ENCODE data around the gene ERAP2. TPM values are rescaled to one million over a fixed set of nuclear protein-coding genes. Genes with fewer than 3 reads are reported as not detected.
A peak's percentile ranks its signal among the peaks of the same experiment; 100 is the strongest.

The ERAP2 gene
- total and polyA plus RNA-seq, 2 of the 13 experiments (the other 11 are each of a cell fraction or from before 2014, with no cell fraction given): 12.8 to 16.6 TPM

DNA sequence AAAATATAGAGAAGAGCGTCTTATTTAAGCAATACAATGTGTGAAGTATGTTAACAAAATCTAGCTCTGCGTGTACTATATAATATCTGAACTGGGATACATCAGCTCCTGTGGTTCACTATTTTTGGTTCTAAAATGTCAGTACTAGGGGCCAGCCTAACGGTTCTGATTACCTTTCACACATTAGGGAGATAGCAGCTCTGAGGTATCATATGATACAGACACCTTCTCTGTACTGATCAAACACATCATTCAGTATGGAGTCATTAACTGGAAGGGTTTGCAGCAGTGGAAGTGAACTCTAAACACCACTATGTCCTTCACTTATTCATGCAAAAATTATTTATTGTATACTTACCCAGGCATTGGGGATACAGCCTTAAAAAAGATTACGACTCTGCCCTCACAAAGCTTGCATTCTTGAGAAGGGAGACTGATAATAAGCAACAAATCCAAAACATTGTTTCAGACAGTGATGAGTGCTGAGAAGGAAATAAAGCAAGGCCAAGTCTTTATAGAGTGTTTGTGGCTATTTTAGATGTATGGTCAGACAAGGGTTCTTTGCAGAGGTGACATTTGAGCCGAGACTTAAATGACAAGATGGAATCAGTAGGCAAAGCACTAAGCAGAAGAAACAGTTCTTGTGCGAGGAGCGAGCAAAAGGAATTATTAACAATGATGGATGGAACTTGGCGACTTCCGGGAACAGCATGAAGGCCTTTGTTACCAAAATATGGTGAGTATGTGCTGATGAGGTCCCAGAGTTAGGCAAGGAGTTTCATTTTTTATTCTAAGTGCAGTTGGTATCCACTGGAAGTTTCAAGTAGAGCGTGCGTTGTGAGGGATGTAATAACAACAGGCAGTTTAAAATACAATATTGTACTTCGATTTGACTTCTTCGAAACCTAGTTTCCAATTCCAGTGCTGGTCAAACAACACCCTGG lies 57.7 kb downstream of the ERAP2 start (continued):
- TF ChIP-seq, protein P1, sequence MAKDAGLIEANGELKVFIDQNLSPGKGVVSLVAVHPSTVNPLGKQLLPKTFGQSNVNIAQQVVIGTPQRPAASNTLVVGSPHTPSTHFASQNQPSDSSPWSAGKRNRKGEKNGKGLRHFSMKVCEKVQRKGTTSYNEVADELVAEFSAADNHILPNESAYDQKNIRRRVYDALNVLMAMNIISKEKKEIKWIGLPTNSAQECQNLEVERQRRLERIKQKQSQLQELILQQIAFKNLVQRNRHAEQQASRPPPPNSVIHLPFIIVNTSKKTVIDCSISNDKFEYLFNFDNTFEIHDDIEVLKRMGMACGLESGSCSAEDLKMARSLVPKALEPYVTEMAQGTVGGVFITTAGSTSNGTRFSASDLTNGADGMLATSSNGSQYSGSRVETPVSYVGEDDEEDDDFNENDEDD (CRISPR knock-in tag; IDR thresholded peaks at IDR 0.05; ENCODE audit: borderline replicate concordance): no peak
- TF ChIP-seq MEF2D (CRISPR knock-in tag; IDR thresholded peaks at IDR 0.05) (no peak), SP1 (IDR thresholded peaks at IDR 0.05) (no peak), SP1 (CRISPR knock-in tag; IDR thresholded peaks at IDR 0.05) (no peak), MBD4 (IDR thresholded peaks at IDR 0.05; ENCODE audit: borderline replicate concordance, low read length) (no peak), ZNF749 (CRISPR knock-in tag; IDR thresholded peaks at IDR 0.05; ENCODE audit: borderline replicate concordance) (no peak; the same call in 1 of the 2 replicates), XBP1 (CRISPR knock-in tag; IDR thresholded peaks at IDR 0.05) (0 out of 2 replicates have a peak, but pooled peaks have one; percentile 13), NFE2L1 (CRISPR knock-in tag; IDR thresholded peaks at IDR 0.05; ENCODE audit: borderline replicate concordance) (no peak), IRF2 (CRISPR knock-in tag; IDR thresholded peaks at IDR 0.05) (no peak), ZNF224 (CRISPR knock-in tag; IDR thresholded peaks at IDR 0.05) (no peak), ELF3 (CRISPR knock-in tag; IDR thresholded peaks at IDR 0.05) (no peak; the same call in 1 of the 2 replicates), SNAPC2 (CRISPR knock-in tag; IDR thresholded peaks at IDR 0.05) (no peak), FOXA1 (IDR thresholded peaks at IDR 0.05) (no peak), FOXA1 (CRISPR knock-in tag; IDR thresholded peaks at IDR 0.05) (no peak), ZNF713 (CRISPR knock-in tag; IDR thresholded peaks at IDR 0.05) (no peak), MTF2 (CRISPR knock-in tag; IDR thresholded peaks at IDR 0.05; ENCODE audit: borderline replicate concordance) (0 out of 2 replicates have a peak, but pooled peaks have one; percentile 49), RFXANK (CRISPR knock-in tag; IDR thresholded peaks at IDR 0.05) (no peak), KAT7 (CRISPR knock-in tag; IDR thresholded peaks at IDR 0.05; ENCODE audit: borderline replicate concordance) (no peak), ZNF556 (CRISPR knock-in tag; IDR thresholded peaks at IDR 0.05; ENCODE audit: borderline replicate concordance) (no peak), ZSCAN21 (CRISPR knock-in tag; IDR thresholded peaks at IDR 0.05; ENCODE audit: borderline replicate concordance) (no peak), IKZF4 (CRISPR knock-in tag; IDR thresholded peaks at IDR 0.05; ENCODE audit: borderline replicate concordance, low read depth, not compliant biosample characterization) (no peak)
- TF ChIP-seq, protein P2, sequence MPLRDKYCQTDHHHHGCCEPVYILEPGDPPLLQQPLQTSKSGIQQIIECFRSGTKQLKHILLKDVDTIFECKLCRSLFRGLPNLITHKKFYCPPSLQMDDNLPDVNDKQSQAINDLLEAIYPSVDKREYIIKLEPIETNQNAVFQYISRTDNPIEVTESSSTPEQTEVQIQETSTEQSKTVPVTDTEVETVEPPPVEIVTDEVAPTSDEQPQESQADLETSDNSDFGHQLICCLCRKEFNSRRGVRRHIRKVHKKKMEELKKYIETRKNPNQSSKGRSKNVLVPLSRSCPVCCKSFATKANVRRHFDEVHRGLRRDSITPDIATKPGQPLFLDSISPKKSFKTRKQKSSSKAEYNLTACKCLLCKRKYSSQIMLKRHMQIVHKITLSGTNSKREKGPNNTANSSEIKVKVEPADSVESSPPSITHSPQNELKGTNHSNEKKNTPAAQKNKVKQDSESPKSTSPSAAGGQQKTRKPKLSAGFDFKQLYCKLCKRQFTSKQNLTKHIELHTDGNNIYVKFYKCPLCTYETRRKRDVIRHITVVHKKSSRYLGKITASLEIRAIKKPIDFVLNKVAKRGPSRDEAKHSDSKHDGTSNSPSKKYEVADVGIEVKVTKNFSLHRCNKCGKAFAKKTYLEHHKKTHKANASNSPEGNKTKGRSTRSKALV (CRISPR knock-in tag; IDR thresholded peaks at IDR 0.05): no peak
- TF ChIP-seq, protein P3, sequence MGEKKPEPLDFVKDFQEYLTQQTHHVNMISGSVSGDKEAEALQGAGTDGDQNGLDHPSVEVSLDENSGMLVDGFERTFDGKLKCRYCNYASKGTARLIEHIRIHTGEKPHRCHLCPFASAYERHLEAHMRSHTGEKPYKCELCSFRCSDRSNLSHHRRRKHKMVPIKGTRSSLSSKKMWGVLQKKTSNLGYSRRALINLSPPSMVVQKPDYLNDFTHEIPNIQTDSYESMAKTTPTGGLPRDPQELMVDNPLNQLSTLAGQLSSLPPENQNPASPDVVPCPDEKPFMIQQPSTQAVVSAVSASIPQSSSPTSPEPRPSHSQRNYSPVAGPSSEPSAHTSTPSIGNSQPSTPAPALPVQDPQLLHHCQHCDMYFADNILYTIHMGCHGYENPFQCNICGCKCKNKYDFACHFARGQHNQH (CRISPR knock-in tag; IDR thresholded peaks at IDR 0.05): no peak
- TF ChIP-seq, protein P4, sequence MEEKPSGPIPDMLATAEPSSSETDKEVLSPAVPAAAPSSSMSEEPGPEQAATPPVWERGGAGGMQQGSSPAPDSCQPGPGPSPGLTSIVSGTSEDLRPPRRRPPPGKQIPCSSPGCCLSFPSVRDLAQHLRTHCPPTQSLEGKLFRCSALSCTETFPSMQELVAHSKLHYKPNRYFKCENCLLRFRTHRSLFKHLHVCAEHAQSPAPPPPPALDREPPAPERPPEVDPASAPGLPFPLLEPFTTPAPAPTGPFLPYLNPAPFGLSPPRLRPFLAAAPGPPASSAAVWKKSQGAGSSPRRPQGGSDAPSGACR (CRISPR knock-in tag; IDR thresholded peaks at IDR 0.05): no peak

All from HepG2 (cell line).